SK-MEL-5 (cell line): ENCODE data around the gene MOXD1. TPM values are rescaled to one million over a fixed set of nuclear protein-coding genes. Genes with fewer than 3 reads are reported as not detected.
"Not testable (repeated sequence)": the region's sequence is repeated elsewhere in the genome, so short reads cannot be mapped to it uniquely, and the experiment has no call there.

ENCODE experiments used
- DNase-seq: peaks from one replicate; pipeline ENCODE4 v3.0.0-alpha.2; 2016; ENCODE audit warnings: low read depth, low spot score
- in situ Hi-C: cut with HindIII; loops from 2 replicates; pipeline ENCODE4 v1.10.0; 2016; ENCODE audit warnings: low sequenced_read_pairs, high pct_unique_total_duplicates, low pct_unique_long_range_greater_than_20kb
- total RNA-seq: library from RNA; depleted of rRNA; stranded (reverse); fragments of >200 nt; shearing (Covaris generic); gene quantifications from 2 replicates; pipeline ENCODE4 v1.2.3, GENCODE V29; 2014

MOXD1 gene
- total RNA-seq, 1 experiment from 2014 or later: 17.2 TPM

- DNase-seq, in situ Hi-C loops: not testable (repeated sequence)
Observed at GRCh38 chr6:132268666-132269065, 132.6 kb downstream of the MOXD1 start.

GRCh38 chr6:132268209-132268608, 133.1 kb downstream of the MOXD1 start:
- in situ Hi-C loops: no loop called here
- DNase-seq: no peak

- in situ Hi-C loops: no loop called here
- no peak for DNase-seq
Observed at GRCh38 chr6:132265451-132266097, 135.7 kb downstream of the MOXD1 start.

DNA sequence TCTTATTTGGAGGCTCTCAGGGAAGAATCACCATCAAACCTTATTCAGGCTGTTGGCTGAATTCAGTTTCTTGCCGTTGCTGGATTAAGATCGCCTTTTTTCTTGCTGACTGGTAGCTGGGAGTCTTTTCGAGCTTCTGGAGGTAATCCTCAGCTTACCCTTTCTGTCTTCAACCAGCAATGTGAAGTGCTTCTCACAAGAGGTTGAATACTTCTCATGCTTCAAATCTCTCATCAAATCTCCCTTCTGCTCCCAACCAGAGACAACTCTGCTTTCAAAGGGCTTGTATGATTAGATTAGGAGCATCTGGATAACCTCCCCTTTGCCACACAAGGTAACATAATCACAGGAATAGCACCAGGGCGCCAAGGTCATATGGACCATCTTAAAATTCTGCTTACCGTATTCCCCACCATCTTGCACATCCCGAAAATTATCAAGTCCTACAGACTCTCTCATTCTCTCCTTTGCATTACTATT, 137.2 kb downstream of the MOXD1 start:
- no peak for DNase-seq
- in situ Hi-C loops: no loop called here

DNA sequence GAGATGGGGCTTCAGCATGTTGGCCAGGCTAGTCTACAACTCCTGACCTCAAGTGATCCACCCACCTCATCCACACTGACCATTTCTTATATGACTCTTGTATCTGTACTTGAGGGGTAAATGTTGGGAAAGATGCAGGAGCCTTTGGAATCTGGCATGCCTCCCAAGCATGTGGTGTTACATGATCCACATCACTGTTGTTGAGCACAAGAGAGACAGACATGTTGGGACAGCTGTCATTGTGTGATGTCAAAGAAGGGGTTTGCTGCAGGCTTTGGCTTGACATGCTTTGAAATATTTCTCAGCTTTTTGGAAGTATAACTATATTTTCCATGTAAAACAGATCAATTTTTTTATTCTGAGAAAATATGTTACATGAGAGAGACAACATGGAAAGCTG, 139.9 kb downstream of the MOXD1 start:
- DNase-seq: no peak
- in situ Hi-C loops: no loop called here

DNA sequence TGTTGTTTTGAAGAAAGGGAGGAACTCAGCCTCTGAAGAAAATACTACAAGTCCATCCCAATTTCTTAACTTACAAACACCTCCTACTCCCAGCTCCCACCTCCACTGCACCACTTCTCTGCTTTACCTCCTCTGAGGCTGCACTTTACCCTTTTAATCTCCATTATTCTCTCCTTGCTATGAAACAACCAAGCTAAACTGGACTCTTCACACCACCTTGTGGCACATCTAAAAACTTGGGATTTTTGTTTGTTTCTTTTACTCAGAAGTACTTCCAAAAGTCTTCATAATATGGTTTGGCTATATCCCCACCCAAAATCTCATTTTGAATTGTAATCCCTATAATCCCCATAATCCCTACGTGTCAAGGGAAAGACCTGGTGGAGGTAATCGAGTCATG, 142.2 kb downstream of the MOXD1 start:
- in situ Hi-C loops: no loop called here
- peak; percentile 52 for DNase-seq

DNA sequence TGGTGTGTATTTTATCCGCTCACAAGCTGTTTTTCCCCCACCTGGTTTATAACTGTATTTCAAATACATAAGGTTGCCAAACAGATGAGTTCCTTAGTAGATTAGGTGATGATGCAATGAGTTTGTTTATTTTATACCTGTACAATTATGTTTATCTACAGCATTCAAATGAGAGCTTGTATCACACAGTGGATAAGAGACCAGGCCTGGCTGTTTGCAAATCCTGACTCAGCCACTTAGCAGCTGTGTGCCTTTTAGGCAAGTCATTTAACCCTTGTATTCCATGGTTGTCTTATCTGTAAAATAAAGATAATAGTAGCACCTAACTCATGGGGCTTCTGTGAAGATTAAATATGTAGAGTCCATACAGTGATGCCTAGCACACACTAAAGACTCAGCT, 143.7 kb downstream of the MOXD1 start:
- in situ Hi-C loops: no loop called here

DNA sequence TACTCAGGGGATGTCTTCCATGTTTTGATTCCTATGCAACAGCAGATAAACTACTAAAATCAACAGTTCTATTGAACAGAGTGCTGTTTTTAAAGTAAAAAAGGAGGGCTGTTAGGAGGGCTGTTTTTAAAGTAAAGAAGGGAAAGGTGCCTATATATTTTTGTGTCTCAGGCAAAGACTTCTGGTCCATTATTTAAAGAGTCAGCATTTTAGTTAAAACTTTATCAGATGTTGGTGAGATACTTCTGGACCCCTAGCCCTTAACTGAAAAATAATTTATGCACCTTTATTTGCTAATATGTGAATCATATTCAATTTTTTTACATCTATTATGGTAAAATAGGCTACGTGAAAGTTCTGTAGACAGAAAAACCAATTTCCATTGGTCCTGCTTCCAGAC, 144.8 kb downstream of the MOXD1 start:
- in situ Hi-C loops: no loop called here
- DNase-seq: no peak

More for the DNA sequence above, 143.7 kb downstream of the MOXD1 start:
- DNase-seq: no peak

GRCh38 chr6:132253906-132254305, 147.4 kb downstream of the MOXD1 start:
- DNase-seq: no peak
- in situ Hi-C loops: no loop called here

- in situ Hi-C loops: no loop called here
- DNase-seq: no peak
Observed at GRCh38 chr6:132253211-132253610, 148.1 kb downstream of the MOXD1 start.

DNA sequence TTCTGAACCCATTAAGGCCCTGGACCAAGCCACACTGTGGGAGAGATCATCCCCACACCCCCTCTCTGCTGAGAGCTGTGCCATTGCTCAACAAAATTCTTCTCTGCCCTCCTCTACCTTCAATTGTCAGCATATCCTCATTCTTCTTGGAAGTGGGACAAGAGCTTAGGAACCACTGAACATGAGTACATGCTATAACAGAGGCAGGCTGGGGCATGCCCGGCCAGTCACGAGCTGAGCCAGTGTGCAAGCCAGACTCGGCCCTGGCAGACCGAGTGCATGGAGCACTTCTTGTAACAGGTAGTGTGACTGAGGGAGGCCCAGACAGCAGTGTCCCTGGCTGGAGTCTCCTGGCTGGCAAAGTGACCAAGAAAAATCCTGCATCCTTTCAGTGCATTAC, 149.2 kb downstream of the MOXD1 start:
- DNase-seq: no peak
- in situ Hi-C loops: no loop called here

GRCh38 chr6:132251711-132252110, 149.6 kb downstream of the MOXD1 start:
- in situ Hi-C loops: no loop called here
- no peak for DNase-seq

- in situ Hi-C loops: no loop called here
Observed at GRCh38 chr6:132247381-132248159, 153.7 kb downstream of the MOXD1 start.

GRCh38 chr6:132246632-132247270, 154.5 kb downstream of the MOXD1 start:
- no peak for DNase-seq

More at GRCh38 chr6:132247381-132248159, 153.7 kb downstream of the MOXD1 start:
- no peak for DNase-seq

GRCh38 chr6:132246120-132246617, 155.1 kb downstream of the MOXD1 start:
- in situ Hi-C loops: no loop called here
- no peak for DNase-seq

More at GRCh38 chr6:132246632-132247270, 154.5 kb downstream of the MOXD1 start:
- in situ Hi-C loops: no loop called here
